GM19397 (cell line): ENCODE results near the gene LYZL4.

ENCODE experiments used
- ATAC-seq: cut with Tn5 transposase; IDR thresholded peaks from one replicate; pipeline ENCODE4 v1.9.1; 2021; ENCODE audit warnings: mild to moderate bottlenecking, moderate library complexity; ENCODE audit not compliant: unreplicated experiment

The LYZL4 gene

DNA sequence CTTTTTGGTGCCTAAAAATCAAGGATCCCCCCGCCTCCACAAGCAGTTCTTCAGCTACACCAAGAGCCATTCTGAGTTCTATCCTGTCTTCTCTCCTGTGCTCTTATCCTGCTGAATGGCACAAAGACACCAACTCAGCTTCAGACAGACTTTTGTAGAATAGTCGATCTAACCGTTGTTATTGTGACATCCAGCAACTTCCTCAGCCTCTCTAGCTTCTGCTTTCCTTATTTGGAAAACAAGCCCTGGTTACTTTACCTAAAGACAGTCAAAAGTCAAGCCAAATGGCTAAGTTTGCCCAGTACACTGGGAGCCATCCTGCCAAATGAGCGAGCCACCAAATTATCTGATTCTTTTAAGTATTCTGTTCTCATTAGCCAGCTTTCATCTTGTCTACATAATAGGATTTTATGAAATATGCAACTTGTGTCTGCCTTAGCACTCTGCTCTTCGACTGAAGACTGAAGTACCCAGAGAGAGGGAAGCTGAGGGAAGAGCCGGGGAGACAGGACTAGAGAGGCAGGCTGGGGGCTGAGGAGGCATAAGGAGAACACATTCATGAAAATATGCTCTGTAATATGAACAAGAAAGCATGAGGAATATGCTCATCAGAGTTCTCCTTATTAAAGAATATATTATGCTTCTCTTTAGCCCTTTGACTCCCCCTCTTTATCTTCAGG is 35.1 kb downstream of the LYZL4 start:
- no peak for ATAC-seq

DNA sequence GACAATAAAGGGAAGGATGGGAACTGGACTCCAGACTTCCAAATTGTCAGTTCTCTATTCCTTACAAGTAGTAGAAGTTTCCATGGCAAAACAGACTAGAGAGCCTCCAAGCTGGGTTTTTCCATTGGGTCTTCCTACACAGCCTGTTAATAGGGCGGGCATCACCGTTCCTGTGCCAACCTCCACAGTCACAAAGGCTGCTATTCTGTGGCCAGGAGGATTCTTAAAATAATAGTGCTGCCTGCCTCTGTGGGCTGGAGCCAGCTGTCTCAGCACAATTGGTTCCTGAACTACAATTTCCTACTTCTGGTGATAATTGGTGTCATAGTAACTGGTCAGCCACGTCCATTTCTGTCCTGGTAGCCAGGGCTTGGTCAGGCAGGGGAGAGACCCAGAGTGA is 38.6 kb downstream of the LYZL4 start:
- no peak for ATAC-seq

DNA sequence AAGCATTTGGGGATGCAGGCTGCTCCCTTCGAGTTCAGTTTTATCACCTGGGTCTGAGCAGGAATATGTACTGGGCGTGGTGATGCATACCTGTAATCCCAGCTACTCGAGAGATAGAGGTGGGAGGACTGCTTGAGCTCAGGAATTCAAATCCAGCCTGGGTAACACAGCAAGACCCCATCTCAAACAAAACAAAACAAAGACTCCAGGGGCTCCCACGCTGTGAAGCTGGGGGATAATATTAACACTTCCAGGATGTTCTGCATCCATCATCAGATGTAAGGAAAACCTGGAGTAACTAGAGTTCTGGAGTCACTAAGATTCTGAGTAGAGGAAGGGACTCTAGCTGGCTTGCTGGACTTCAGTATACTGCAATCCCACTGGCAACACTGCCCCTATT is 40.6 kb downstream of the LYZL4 start:
- no peak for ATAC-seq

DNA sequence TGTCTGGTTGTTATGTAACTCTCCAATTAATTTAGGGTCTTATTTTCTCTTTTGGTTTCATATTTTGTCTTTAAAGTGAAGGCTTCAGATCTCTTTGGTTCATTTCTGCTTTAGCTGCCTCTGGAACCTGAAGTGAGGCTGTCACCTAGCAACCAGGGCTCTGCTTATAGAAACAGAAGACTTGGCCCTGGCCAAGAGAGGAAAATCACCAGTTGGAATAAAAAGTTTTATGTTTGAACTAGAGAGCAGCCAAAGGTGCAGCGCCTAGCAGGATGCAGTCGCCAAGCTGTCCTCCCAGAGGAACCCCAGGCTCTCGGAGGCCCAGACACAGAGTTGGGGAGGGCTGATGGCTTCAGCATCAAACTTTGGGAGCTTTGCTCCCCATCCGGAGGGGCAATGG is 41.1 kb downstream of the LYZL4 start:
- ATAC-seq: no peak

DNA sequence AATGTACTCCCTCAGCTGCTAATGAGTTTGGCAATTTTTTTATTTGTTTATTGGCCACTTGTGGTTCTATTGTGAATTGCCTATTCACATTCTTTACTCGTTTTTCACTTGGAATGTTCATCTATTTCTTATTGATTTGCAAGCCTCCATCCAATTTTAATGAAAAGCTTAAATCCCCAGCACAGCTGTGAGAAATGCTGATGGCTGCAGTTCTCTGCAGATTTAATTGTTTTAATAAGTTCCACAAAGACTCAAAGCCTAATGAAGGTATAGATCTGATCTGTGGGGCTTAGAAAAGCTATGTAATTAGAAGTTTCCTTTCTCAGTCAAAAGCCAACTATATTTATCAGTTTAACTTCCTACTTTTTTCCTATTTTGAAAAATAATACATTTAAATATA is 41.5 kb downstream of the LYZL4 start:
- no peak for ATAC-seq

DNA sequence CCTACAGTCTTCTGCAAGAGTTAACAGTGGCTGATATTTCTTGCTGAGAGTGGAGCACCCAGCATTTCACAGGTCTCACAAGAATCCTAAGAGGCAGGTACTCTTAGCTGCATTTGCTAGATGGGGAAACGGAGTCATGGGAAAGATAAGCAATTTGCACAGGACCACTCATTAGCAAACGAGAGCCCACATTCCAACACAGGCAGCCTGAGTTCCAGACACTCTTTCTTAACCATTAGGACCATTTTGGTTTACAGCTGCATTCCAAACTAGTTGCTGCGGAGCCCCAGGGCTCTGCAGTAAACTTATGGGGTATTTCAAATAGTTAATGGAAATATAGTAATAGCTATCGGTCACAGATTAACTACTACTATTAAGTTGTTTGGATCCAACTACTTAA is 42.5 kb downstream of the LYZL4 start:
- ATAC-seq: no peak

DNA sequence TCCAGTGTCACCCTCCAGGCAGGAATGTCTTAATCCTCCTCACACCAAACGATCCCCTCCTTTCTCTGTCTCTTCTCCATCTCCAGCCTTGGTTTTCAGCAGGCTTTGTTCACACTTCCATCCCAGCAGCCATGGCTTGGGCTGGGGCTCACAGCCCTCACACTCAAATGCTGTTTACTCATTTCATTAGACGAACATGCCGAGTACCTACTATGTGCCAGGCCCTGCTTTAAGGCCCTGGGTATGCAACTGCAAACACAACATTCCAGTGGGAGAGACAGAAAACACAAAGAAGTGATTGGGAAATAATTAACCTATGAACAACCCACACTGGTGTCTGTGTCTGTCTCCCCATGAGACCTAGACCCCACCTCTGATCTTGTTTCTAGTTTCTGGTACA is 43.9 kb downstream of the LYZL4 start:
- ATAC-seq: no peak

DNA sequence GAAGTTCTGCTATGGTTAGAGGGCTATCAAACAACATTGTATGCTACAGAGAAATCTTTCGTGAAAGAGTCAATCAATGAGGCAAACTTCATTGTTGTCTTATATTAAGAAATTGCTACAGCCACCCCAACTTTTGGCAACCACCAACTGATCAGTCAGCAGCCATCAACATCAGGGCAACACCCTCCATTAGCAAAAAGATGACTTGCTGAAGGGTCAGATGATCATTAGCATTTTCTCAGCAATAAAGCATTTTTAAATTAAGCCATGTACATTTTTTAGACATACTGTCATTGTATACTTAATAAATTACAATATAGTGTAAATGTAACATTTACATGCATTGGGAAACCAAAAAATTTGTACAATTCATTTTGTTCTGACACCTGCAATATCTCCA is 53.1 kb downstream of the LYZL4 start:
- ATAC-seq: no peak

DNA sequence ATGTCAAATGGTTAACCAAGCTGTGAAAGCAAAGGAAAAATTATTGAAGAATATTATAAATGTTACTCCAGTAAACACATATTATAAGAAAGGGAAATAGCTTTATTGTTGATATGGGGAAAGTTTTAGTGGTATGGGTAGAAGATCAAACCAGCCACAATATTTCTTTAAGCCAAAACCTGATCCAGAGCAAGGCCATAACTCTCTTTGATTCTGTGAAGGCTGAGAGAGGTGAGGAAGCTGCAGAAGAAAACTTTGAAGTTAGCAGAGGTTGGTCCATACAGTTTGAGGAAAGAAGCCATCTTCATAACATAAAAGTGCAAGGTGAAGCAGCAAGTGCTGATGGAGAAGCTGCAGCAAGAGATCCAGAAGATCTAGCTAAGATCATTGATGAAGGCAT is 54.8 kb downstream of the LYZL4 start:
- no peak for ATAC-seq

DNA sequence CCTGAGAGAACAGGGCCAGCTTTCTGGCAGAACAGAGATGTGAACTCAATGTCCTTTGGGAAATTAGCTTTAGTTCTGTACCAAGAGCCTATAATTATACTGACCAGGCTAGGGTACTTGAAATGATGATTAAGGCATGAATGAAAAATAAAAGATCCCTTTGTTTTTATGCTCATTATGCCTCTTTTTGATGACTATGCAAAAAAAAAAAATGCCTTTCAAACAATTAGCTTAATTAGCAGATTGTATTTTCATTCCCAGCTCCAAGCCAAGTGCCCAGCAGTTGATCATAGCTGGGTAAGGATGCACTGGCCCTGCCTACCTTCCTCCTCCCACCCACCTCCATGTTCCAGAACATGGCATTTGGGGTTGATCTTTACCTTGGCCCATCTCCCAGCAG is 56.8 kb downstream of the LYZL4 start:
- ATAC-seq: no peak

DNA sequence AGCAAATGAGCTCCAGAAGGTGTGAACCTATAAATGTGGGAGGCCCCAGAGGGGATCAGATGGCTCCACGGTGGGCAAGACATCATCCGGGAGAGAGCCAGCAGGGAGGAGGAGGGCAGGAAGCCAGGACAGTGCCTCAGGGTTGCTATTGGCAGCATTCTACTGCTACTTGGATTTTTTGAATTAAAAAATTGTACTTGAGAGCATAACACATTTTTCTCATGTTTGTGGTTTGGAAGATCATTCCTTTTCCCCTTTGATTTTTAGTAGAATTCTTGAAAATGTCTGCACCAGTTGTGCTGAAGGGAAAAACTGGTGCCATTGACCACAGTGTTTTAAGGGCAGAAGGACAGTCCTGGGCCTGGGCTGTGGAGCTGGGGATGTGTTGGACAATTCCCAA is 59.2 kb downstream of the LYZL4 start:
- ATAC-seq: no peak

DNA sequence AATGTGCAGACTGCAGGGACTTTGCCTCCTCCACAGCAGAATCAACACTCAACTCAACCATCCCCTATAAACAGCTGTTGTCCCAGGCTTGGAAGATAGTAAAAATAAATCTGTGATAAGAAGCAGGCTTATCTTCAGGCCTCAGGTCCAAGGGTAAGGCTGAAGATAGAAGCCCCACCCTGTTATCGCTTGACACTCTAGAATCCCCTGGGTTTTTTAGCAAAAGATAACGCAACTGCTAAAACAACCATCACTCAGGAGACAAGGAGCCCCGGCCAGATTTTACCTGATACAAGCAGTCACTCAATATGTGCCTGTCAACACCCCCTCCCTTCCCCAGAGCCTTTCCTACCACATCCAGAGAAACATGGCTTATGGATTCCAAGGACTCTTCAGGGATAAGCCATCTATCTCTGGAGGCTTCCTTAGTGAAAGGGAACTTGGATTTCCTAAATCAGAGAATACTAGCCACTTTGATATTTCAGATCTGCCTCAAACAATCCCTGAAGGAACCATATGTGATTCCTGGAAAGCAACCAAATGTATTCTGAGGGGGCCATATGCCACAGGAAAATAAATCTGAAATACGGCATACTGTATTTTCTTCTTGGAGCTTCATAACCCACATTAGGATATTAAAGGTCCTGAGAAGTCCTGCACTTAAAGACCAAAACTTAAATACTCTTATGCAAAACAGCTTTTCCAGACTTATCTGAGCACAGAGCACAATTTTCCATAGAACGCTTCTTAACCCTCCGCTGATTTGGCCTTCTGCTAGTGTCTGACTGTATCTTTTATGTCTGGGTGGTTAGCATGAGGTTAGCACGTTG is 60.4 kb downstream of the LYZL4 start:
- ATAC-seq: no peak

DNA sequence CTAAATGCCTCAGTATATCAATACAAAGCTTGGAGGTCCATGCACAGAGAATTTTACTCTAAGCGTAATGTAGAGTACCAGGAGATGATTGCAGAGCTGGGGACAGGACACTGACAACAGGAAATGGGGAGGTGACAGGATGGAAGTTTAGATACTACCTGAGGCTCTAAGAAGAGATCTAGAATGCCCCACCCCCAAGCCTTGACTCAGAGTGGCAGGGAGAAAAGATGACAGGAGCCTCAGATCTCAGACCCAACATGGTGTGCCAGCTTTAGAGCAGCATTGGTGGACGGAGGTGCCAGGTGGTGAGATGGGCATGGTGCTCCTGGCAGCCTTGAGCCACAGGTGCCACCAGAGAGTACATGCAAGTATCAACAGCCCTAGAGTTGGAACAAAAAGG is 62.5 kb downstream of the LYZL4 start:
- no peak for ATAC-seq
